HG02678 (cell line): ENCODE data around the gene SLC39A11.
"Not testable (repeated sequence)": the region's sequence is repeated elsewhere in the genome, so short reads cannot be mapped to it uniquely, and the experiment has no call there.

ENCODE experiments used
- ATAC-seq: cut with Tn5 transposase; IDR thresholded peaks from one replicate; pipeline ENCODE4 v1.9.1; 2021; ENCODE audit warnings: mild to moderate bottlenecking, moderate library complexity; ENCODE audit not compliant: unreplicated experiment

SLC39A11 gene

GRCh38 chr17:73072219-73072962 is 20.1 kb downstream of the SLC39A11 start:
- ATAC-seq = no peak

DNA sequence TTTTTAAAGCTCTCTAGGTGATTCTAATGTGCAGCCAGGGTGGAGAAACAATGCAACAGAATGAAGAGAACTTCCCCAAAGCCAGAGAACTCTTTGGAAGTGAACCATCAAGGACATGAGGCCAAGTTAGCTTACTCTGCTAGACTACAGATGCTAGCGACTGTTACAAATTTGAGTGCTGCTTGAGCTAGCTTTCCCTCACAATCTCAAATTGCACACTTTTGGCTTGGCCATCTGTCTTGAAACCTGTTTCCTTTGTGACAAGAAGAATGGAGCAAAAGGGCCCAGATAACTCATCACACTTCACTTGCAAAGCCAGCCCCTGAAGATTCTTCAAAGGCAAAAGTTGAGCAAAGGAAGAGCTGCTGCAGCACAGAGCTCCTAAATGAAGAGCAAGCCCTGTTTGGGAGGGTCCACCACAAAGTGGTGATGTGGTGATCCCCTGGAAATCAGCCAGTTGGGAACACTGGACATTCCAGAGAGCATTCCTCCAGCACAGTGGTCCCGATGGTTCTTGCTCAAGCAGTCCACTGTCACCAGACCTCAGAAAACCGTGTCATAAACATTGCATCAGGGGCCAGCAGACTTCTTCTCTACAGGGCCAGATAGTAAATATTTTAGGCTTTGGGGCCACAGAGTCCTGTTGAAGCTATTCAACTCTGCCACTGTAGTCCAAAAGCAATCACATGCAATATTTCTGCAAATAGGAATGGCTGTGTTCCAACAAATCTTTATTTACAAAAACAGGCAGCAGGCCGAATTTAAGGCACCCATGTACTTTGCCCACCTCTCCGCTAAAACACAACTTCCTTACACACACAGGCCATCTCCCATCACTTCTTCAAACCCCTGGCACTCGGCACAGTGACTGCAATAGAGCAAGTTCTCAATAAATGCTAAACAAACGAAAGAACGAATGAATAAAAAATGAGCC is 21.2 kb downstream of the SLC39A11 start:
- no peak for ATAC-seq

DNA sequence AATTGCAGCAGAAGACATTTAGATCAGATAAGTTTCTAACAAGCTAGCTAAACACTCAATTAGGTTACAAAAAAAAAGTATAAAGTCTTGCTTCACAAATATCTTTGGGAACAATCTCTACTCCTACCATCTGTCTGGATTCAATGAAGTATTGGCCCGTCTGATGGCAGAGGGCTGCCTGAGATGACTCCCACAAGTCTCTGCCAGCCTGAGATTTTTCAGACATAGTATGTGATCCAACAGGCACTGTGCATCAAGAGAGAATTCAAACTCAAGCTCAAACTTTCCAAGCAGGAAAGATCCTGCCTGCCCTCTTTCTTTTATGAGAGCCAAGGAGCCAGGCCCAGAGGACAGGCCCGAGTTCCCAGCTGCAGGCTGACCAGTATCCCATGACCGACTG is 22.6 kb downstream of the SLC39A11 start:
- no peak for ATAC-seq

GRCh38 chr17:73069164-73069770 is 23.2 kb downstream of the SLC39A11 start:
- ATAC-seq = no peak

DNA sequence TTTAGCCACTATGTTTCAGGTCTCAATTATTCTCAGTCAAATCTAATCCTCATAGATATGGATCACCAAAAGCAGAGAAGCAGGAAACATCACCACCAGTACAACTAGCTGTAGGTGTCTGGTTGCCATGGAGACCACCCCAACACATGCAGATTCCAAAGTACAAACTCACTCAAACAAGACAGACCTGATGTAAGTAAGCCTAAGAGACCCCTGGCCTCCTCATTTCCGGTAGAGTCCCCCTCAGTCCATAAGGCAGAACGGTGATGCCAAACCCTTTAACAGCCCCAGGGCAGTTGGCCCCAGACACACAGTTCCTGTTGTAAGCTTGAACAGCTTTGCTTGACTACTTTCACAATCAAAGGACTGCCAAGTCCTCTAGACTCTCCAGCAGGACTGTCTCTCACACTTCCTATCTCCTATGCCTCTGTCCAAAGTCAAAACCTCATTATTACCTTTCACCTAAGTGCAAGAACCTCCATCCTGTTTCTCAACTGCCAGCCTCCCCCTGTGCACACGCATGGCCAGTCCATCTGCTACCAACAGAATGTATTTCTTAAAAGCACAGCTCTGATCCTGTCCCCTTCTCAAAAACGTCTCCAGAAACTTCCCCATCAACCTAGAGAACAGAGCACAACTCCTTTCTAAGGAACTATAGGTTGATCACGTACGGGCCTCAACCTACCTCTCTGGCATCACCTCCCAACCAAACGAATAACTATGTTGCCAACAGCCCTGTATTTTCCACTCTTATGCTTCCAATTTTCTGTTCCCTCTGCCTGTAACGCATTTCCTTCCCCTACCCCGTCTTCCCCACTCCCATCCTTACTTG is 23.9 kb downstream of the SLC39A11 start:
- ATAC-seq = no peak

DNA sequence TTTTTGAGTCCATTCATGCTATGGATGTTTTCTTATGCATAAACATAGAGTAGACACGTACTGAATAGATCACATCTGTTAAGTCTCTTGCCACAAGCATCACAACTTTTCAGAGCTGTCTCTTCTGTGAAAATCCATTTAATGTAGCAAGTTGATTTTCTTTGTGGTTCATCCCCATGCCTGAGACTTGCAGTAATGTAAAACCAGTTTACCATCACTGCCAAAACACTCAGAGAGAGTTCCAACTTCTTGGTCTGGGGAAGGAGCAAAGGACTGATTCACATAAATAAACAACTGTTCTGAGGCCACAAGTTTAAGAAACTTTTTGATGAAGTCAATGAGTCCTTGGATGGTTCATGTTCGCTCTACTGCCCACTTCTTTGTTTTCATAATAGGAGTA is 24.8 kb downstream of the SLC39A11 start:
- ATAC-seq = not testable (repeated sequence)

DNA sequence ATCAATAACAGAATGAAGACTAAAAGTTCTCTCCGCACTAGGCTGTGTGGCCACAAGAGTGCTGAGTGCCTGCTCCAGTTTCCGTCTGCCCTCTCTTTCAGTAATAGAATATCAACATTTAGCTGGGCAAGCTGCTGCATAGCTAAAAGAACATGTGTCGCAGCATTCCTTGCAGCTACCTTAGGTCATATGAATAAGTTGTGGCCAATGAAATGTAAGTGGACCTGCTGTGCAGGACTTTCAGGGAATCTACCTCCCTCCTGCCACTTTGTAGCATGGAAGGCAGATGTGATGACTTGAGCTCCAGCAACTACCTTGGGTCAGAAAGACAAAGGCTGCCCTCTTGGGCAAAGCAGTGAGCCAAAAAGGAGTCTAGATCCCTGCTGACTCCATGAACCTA is 25.4 kb downstream of the SLC39A11 start:
- no peak for ATAC-seq

GRCh38 chr17:73066148-73066884 is 26.2 kb downstream of the SLC39A11 start:
- ATAC-seq = no peak

GRCh38 chr17:73065376-73065775 is 27.1 kb downstream of the SLC39A11 start:
- ATAC-seq = no peak

DNA sequence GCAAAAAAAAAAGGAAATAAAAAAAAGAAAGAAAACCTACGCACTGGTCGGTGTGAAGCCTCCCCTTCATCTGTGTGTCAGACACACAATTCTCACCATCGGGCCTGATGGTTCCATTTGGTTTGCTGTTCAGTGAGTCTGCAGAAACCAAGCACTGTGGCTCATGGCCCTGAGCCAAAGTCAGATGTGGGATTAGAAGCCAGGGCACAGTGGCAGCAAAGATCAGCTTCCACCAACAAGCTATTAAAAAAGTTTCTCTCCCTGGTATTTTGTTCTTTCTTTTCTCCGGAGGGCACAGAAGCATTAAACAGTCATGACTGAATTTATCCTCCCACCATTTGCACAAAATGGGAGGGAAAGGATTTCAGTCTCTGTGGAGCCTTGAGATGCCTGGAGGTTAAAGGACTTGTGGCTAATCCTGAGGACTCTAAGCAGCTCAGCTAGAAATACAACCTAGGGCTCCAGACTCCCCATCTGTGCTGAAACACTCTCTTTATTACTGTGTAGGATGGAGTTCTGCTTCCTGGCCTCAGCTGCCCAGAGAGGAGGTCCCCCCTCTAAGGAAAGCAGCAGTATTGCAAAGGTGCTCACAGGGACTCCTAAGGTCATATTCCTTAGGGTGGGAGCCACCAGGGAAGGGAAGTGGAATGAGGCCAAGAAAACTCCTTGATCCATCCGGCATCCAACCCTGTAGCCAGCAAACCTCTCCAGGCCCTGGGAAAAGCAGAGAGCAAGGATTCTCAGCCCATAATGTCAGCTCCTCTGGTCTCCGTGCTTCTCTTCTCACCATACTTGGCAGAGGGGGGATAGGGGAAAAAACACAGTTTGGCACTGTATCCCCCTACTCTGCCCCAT is 28.2 kb downstream of the SLC39A11 start:
- no peak for ATAC-seq

DNA sequence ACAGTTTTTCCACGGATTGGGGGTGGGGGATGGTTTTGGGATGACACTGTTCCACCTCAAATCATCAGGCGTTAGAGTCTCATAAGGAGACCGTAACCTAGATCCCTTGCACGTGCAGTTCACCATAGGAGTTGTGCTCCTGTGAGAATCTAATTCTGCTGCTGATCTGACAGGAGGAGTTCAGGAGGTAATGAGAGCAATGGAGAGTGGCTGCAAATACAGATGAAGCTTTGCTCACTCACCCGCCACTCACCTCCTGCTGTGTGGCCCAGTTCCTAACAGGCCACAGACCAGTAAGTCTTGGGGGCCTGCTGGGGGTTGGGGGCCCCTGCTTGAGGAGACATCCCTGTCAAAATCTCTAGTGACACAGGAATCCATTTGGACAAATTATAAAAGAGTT is 29.8 kb downstream of the SLC39A11 start:
- no peak for ATAC-seq

GRCh38 chr17:73061161-73061560 is 31.3 kb downstream of the SLC39A11 start:
- no peak for ATAC-seq

DNA sequence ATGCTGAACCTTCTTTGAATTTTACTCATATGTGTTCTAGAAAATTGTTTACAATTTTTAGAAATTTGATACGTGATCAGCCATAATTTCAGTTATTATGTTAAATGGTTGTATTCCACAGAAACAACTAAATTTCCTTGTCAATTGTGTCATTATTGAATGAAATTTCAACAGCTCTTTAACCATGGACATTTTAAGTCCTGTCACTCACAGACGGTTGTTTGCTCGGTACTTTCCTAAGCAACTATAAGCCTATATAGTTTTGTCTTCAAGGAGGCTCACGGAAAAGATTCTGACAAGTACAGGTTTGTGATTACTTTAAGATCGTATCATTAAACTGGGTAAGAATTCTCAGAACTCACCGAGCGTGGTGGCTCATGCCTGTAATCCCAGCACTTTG is 31.8 kb downstream of the SLC39A11 start:
- ATAC-seq = no peak

DNA sequence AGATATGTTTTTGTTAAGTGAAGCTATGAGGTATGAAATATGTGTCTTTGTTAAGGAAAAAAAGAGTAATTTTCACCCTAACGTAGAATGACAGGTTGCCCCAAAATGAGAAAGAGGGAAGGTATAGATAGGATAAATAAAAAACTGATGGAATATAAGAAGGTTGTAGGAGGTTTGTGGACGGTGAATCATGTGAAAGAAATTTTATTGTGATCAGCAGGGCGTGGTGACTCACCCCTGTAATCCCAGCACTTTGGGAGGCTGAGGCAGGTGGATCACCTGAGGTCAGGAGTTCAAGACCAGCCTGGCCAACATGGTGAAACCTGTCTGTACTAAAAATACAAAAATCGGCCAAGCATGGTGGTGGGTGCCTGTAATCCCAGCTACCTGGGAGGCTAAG is 32.8 kb downstream of the SLC39A11 start:
- not testable (repeated sequence) for ATAC-seq

DNA sequence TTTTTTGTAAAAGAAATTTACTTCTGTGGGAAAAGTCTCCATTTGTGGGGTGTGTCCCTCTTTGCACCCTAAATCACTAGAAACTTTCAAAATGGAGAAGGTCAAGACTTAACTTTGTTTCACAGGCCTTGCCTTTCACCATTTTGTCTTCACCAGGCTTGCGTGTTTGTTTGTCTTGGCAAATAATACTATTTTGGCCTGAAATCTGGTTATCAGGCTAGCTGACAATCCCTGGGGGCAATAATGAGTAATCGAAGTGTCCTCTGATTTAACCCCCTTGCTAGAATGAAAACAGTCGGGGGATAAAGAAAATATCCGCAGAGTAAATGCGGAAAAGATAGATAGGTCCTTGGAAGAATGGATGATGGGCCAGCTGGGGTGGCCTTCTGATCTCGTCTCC is 34.5 kb downstream of the SLC39A11 start:
- no peak for ATAC-seq

- no peak for ATAC-seq
These were observed 35.3 kb downstream of the SLC39A11 start for GRCh38 chr17:73057196-73057595.

GRCh38 chr17:73052923-73053322 is 39.6 kb downstream of the SLC39A11 start:
- no peak for ATAC-seq

DNA sequence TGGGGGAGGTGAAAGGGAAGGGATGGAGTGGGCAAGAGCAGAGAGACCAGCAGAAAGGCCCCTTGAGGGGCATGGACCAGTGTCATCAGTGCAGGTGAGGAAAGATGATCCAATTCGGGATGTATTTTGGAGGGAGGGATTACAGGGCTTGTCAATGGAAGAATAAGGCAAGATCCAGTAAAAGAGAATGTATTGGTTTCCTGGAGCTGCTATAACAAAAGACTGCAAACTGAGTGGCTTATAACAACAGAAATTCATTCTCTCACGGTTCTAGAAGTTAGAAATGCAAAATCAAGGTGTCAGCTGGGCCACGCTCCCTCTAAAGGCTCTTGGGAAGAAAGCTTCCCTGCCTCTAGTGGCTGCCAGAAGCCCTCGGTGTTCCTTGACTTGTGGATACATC is 41.7 kb downstream of the SLC39A11 start:
- ATAC-seq = no peak

DNA sequence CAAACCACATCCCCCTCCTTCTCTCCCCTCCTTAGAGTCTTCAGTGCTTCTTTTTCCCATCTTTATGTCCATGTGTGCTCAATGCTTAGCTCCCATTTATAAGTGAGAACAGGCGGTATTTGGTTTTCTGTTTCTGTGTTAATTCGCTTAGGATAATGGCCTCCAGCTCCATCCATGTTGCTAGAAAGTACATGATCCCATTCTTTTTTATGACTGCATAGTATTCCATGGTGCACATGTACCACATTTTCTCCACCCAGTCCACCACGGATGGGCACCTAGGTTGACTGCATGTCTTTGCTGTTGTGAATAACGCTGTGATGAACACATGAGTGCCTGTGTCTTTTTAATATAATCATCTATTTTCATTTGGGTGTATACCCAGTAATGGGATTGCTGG is 44.3 kb downstream of the SLC39A11 start:
- no peak for ATAC-seq
